Measurements from ENCODE around the gene ZBED5.

DNA sequence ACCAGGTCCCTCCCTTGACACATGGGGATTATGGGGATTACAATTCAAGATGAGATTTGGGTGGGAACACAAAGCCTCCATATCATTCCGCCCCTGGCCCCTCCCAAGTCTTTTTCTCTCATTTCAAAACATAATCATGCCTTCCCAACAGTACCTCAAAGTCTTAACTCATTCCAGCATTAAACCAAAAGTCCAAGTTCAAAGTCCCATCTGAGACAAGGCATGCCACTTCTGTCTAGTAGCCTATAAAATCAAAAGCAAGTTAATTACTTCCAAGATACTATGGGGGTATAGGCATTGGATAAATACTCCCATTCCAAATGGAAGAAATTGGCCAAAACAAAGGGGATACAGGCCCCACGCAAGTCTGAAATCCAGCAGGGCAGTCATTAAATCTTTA is 29.5 kb downstream of the ZBED5 start:
- TF ChIP-seq, protein P1, sequence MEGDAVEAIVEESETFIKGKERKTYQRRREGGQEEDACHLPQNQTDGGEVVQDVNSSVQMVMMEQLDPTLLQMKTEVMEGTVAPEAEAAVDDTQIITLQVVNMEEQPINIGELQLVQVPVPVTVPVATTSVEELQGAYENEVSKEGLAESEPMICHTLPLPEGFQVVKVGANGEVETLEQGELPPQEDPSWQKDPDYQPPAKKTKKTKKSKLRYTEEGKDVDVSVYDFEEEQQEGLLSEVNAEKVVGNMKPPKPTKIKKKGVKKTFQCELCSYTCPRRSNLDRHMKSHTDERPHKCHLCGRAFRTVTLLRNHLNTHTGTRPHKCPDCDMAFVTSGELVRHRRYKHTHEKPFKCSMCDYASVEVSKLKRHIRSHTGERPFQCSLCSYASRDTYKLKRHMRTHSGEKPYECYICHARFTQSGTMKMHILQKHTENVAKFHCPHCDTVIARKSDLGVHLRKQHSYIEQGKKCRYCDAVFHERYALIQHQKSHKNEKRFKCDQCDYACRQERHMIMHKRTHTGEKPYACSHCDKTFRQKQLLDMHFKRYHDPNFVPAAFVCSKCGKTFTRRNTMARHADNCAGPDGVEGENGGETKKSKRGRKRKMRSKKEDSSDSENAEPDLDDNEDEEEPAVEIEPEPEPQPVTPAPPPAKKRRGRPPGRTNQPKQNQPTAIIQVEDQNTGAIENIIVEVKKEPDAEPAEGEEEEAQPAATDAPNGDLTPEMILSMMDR (IDR thresholded peaks at IDR 0.05), result no peak
- TF ChIP-seq POLR2A (IDR thresholded peaks at IDR 0.05), result no peak

Data from heart left ventricle (tissue), 13 donors.